GM18868 (cell line): ENCODE data around the gene RELN.
A peak's percentile ranks its signal among the peaks of the same experiment; 100 is the strongest.
"Not testable (repeated sequence)": the region's sequence is repeated elsewhere in the genome, so short reads cannot be mapped to it uniquely, and the experiment has no call there.

ENCODE experiments used
- ATAC-seq: cut with Tn5 transposase; IDR thresholded peaks from one replicate; pipeline ENCODE4 v1.9.1; 2021; ENCODE audit warnings: mild to moderate bottlenecking, moderate library complexity; ENCODE audit not compliant: unreplicated experiment

The RELN gene

DNA sequence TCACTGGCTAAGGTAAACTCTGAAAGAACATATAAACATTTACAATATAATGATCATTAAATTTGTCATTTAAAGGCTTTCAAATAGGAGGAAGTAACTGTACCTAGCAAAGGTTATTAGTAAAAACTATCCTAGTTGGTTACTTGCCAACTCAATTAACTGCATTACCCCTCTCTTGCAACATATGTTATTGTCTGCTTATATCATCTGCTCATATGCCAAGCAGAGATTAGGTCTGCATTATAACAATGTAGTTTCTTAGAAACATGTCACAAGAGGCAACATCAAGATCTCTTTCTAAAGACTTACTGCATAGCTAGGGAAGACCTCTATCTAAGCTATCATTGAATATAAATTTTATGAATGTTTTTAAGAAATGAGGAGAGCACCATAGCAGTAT is 132.5 kb downstream of the RELN start:
- no peak for ATAC-seq

DNA sequence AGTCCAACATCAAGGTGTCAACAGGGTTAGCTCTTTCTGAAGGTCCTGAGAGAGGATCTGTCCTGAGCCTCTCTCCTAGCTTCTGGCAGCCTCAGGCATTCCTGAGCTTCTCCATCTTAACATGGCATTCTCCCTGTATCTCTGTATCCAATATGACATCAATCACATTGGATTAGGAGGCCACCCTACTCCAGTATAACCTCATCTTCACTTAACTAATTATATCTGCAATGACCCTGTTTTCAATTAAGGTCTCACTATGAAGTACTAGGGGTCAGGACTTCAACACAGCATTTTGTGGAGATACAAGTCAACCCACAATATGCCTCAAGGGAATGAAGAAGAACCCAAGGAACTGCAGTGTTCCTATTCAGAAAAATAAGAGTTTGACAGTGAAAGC is 133.8 kb downstream of the RELN start:
- ATAC-seq: no peak

DNA sequence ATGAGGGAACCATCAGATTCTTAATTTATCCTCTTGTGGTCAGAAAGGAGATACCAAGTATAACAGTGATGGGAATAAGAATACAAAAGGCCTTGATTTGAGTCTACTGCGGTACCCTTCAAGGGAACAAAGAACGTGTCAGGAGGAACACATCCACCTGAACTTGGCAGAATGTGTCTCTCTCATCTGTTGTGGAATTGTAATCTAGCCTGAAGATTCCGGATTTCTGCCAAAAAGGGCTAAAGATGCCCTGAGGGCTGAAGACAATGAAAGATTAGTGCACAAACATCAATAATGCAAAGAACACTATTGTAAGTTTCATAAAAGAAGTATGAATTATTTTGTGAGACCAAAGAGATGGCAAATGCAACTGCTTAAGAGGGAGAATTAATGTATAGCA is 134.8 kb downstream of the RELN start:
- ATAC-seq: no peak

DNA sequence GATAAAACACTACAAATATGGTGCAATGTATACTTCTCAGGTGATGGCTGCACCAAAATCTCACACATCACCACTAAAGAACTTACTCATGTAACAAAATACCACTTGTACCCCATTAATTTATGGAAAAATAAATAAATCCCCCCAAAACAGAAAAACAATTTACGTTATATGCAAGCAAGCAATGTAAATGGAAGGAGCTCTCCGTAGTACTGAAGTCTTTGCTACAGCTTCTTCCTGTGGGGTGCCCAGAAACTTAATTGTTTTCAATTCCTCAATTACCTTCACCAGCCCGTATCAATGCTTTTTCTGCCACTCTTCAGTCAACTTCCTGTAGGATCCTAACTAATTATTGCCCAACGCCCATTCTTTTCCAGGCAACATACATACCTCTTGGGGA is 138.1 kb downstream of the RELN start:
- ATAC-seq: no peak

DNA sequence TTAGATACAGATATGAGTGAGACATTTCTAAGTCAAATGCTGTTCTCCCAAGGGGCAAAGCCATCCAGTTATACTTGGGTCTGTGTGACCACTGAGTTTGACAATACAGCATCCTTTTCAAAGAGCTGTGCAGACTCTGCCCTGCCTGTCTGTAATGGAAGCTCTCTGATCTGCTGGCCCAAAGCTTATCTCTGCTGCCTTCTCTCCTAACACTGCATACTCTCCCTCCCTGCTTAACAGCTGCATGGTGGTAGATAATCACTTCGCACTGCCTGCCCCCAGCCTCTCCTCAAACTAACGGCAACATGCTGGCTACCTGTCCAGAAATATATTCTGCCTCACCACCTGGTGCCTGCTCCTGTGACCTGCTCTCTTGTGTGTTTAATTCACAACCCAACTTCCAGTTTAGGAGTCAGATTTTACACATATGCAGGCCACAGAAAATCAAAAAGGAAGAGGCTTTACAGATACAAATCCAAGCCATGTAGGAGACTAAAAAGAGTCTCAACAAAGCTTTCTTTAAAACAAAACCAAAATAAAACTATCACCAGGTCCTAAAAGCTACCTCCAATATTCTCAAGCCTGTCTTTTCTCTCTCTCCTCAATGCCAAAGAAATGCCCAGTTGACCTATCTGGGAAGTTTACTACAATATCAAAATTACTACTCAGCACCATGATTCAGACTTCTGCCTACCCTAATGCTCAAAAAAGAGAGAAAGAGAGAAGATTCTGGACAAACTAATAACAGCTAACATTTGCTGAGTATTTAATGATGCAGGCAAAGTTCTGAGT is 145.6 kb downstream of the RELN start:
- ATAC-seq: no peak

DNA sequence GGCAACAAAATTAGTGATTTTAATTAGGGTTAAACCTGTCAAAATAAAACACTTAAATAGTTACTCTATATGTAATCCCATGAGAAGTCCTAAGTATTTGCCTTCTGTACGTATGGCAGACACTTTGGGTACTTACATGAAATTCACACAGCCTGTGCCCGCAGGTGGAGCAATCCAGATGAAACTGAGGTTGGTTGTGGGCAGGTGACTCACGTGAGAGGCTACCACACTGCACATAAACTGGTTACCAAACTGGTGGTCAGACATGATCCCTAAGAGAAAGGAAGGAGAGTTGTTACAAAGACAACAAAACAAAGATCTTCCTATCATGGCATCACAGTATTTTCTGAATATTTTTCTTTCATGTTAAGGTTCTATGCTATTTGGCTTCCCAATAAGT is 156.1 kb downstream of the RELN start:
- ATAC-seq: no peak

DNA sequence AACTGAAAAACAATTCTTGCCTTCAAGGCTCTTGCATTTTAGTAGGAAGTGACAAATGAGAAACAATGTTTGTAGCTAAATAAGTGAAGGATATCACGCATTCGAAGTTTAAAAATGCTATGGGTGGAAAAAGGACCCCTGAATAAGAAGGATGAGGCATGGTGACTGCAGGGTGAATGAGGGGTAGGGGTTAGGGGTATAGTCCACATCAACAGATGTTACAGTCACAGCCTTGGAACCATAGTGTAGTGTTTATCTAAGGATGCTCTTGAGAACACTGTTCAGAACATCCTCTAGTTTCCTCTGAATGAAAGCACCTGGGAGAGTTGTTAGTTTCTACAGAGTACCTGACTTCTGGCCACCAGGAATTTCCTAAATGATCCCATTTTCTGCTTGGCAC is 157.0 kb downstream of the RELN start:
- no peak for ATAC-seq

DNA sequence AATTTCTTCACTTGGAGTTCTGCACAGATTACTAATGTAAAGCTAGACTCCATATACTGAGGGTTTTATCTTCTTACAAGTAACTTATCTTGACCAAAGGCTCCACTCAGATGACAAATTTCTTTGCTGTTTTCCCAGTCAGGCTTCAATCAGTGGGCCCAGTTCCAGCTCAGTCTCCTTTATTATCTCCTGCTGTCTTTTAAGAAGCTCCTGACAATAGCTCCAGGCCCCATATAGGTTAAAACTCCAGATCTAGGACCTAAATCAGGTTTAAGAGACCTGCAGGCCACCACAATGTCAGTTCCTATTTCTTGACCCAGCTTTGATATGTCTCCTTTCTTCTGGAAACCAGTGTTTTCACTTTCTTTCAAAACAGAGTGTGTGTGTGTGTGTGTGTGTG is 165.2 kb downstream of the RELN start:
- ATAC-seq: no peak

DNA sequence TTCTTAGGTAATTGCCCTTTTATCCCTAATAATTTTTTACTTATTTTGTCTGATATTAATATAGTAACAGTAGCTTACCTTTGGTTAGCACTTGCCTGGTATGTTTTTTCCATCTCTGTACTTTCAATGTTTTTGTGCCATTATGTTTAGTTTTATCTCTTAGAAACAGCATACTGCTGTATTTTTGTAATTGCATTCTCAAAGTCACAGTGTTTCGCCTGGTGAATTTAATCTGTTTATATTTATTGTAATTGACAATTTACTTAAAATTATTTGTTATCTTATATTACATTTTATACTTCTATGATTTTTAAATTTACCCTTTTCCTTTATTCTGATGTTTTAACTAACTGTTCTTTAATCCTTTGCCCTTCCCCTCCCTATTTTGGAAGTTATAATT is 166.4 kb downstream of the RELN start:
- no peak for ATAC-seq

DNA sequence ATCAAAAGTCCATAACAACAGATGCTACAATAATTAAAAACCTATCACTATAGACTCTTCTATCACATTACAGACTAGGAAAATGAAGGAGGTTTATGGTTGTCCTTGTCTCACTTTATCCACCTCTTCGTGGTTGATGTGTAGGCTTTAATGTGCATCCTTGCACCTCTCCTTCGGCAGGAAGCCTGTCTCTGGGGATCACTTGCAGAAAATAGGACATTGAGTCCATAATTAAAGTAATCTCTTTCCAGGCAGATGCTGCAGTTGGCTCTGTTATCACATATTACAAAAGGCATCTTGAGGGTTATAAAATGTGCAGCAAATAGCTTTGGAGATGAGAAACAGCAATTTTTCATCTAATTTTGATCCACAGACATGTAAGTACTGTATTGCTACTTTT is 168.4 kb downstream of the RELN start:
- ATAC-seq: no peak

DNA sequence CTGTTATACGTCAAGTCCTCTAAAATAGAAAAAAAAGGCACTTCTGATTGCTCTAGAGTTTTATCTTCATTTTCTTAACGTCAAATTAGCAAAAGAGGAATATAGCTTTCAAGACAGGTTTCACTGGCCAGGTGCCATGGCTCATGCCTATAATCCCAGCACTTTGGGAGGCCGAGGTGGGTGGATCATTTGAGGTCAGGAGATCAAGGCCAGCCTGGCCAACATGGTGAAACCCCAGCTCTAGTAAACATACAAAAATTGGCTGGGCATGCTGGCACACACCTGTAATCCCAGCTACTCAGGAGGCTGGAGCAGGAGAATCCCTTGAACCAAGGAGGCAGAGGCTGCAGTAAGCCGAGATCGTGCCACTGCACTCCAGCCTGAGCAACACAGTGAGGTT is 173.5 kb downstream of the RELN start:
- ATAC-seq: not testable (repeated sequence)

DNA sequence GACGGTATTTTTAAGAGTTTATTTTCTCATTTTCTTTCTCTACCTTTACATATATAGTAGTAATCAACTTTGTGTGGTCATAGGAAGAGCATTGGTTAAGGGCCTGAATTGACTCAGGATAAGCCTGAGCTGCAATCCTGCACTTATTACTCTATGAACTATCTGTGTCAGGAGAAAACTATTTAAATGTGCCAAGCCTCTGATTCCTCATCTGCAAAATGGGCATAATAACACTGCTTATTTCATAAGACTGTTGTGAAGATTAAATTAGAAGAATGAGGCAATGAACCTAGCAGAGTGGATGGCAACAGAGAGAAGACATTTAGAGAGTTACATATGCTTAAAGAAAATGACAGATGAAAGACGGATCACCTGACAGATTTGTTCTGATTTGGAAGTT is 175.5 kb downstream of the RELN start:
- no peak for ATAC-seq

DNA sequence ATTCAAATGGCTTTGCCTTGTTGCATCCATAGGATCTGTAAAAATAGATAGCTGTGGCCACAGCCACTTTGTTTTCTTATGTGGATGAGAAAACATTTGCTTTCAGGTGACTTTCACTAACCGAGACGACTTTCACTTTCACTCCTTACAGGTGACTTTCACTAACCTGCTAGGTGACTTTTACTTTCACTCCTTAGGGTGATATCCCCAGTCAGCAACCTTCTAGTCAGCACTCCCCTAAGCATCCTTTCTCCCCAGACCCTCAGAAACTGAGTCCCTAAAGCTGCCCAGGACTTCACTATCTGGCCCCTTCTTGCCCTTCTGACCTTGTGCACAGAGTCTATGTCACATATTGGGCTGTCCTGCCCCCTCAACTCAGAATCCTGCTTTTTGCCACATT is 177.5 kb downstream of the RELN start:
- peak; percentile 97 for ATAC-seq

DNA sequence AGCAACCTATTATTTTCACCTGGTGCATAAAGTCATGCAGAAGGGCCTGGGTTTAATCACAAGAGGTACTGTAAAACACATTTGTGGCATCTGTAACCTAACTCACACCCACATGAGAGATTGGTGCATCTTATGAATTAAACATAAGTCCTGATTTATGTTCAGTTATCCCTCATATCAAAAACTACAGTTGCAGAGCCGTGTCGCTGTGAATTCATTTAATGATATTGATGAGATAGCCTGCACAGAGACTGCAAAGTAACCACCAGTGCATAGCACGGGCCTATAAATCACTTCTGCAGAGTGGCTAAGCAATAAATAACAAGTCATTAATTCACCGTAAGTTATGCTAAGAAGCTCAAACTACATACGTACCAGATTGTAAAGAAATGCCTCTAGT is 178.2 kb downstream of the RELN start:
- ATAC-seq: no peak

DNA sequence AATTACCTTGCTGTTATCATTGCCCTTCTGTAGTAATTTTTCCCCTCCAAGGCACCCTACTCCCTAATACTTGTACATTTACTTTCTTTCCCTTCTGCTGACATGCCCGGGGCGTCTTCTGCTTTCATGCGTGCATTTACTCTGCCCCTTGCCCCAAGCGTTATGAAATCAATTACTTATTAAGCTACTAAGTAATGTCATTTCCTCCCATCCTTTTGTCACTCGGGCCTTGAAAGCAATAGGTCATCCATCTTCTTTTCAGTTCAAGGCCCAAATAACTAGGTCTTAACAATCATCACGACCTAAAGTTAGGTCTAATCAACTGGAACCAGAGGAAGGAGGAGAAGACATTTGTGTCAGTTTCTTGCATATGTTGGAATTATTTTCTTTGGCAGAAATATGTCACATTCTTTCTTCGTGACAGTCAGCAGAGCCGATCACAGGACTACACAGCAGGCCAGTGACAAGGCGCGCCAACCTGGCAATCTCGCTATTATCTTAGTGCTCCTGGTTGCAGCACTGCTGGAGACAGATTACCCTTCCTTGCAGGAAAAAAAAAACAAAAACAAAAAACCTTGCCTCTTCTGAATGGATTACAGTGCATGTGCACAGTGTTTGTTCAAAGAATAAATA is 179.2 kb downstream of the RELN start:
- no peak for ATAC-seq

DNA sequence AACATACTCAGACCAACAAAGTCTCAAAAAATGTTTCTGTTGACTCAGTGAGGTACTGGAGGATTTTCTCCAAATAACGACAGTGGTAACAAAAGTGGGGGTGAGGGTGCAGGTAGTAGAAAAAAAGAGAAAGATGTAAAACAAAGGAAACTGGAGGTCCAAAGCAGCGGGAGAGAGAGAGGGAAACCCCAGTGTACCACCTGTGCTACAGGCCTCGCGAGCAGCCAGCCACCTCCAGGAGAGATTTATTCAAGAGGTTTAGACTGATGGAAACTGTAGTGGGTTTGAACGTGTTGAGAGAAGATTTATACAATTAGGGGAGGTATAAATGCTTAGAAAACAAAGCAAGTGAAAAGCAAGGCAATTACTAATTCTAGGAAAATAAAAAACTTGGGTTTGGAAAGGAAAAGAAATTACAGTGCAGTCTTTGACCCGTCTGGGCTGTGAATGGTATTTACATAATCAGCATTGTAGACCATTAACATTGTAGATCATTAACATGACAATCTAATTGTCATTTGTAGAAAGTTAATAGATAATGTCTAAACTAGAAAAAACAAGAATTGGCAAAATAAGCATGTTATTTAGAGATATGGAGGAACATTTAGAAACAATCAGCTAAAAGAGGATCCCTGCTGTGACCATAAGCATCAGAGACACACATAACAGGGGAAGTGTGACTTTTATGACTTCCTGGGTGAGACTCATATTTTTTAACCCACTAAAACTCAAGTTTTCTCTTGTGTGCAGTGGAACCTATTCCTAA is 180.0 kb downstream of the RELN start:
- ATAC-seq: no peak

DNA sequence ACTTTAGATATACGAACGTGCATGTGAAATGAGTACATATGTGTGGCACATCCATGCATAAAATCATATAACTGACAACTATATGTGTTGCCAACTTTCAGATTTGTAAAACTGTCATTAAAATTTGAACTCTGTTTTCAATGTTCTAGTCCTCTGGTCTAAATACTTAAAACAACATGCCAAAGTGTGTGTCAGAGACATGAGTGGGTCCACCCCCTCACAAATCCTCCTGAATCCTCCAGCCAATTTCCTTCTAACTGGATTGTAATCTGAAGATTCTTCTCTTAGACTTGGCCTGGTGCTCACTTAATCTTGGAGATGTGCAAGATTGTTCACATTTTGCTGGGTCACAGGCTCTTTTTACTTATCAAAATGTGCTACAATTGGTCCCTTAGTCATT is 184.1 kb downstream of the RELN start:
- no peak for ATAC-seq

DNA sequence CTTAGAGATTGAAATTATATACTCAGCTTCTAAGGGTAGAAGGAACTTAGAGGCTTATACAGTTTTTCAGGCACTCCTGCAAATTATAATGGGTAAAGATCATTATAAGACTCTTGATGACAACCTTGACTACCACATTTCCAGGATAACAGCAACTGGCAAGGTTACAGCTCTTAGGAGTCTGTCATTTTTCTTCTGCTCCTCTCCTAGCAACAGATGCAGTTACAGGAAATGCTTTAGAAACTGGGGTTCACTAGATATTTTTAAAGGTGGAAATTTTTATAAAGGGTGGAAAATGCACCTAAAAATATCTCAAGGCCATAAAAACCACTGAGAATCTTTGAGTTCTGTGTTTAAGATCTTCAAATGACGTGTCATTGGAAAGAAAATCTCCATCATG is 185.8 kb downstream of the RELN start:
- ATAC-seq: no peak

DNA sequence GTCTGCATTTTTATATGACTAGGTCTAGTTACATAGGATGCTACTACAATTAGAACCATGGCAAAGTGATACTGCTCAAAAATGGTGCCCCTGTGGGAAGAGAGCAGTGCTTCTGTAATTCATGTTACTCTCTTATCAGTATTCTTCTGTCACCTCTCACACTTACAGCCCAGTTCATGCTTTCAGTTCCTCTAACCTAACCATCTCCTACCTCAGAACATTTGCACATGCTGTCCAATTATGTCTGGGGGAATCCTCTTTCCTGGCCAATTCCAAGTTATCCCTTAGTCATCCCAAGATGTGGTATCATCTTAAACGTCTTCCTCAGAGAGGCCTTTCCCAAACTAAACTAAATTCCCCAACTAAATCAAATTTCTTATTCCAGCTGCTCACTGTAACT is 190.2 kb downstream of the RELN start:
- peak; percentile 52 for ATAC-seq

DNA sequence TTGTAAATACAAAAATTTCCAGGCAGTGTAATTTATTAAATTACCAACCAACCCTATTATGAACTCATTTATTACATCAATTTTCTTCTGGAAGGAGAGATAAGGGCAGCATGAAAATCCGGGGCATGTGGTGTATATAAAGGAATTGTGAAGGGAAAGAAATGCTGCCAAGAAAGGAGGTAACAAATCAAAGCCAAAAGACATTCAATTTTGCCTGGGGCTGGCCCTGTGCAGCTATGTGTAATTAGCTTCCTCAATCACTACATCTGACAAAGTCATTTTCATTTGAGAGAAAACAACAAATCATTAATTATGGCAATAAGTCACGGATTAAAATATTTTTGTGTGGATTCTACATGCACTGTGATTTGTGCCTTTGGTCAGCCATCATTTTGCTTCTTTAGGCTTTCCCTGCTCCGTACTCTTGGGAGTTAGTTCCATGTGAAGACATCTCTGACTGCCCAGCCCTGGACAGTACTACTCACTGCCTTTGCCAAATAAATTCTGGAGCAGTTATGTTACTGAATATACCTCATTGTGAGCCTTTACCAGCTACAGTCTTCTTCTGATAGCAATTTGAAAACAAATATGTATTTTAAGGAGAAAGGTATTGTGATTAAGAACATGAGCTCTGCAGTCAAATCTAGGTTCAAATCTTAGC is 191.7 kb downstream of the RELN start:
- no peak for ATAC-seq

DNA sequence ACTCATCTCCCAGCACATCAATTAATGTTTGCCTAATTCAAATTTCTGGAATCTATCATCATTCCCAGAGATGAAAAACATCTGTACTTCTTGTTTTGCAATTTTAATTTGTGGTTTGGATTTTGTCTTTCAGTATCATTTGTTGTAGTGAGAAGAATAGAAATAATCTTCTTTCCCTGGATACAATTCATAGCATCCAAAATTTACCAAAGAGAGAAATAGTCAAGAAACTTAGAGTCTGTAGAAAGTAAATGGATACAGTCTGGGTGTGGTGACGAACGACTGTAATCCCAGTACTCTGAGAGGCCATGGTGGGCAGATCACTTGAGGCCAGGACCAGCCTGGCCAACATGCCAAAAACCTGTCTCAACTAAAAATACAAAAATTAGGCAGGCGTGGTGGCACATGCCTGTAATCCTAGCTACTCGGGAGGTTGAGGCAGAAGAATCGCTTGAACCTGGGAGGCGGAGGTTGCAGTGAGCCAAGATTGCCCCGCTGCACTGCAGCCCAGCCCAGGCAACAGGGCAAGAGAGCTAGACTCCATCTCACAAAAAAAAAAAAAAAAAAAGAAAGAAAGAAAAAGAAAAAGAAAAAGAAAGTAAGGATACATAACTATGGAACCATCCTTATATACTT is 193.0 kb downstream of the RELN start:
- no peak for ATAC-seq
